Measurements from ENCODE around the gene TACR2.

The TACR2 gene
- 0 to 0.27 reads per million in 2 donors for total RNA-seq

DNA sequence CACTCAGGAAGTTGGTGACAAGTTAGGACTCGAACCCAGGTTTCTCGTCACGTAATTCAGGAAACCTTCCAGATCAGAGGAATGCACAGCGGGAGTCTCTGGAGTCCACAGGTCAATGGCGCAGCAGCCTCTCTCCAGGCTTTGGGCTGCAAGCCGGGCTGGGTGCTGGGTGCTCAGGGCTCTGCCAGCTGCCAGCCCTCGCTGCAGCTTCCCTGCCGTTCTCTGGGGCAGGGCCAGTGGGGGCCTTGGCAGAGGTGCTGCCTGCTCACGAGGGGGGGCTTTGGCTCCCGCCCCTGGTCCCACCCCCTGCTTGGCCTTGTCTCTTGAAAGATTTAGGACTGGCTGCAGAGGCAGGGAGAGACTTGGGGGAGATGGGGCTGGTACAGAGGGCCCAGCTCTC lies at the start of gene TACR2:
TSS of gene TACR2 (minus strand) at position 224 of the 400 bp plus-strand sequence. CDS start 595 bp downstream, outside the sequence.
- no peak for DNase-seq

GRCh38 chr10:69466158-69466490 lies 49.4 kb upstream of the TACR2 start:
- DNase-seq, result no peak

- peak in 1 of 5 experiments; percentile 48 for DNase-seq
Measured at GRCh38 chr10:69465457-69466157, 48.9 kb upstream of the TACR2 start.

DNA sequence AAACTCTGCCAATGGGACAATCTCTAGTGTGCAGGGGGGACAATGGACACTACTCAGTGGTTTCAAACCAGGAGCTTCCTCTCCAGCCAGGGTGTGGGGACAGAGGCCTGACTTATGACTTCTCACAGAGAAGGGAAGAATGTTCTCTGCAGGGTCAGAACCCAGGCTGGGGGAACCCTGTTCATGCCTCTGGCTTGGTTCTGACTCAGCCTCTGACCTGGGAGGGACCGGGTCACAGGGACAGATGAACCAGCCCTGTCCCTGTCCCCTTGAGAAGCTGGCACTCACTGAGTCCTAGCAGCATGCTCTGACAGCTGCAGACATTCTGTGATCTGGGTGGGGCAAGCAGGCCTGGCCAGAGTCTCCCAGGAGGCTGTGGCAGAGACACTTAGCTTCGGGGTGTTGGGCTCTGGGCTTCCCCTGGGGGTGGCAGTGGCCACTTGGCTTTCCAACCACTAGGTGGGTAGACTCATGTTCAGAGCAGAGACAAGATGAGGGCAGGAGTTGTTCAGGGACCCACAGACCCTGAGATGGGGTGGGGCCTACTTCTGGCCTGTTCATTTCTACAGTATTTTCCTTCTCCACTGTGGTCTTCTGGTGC lies 48.2 kb upstream of the TACR2 start:
- DNase-seq, result peak in 1 of 5 experiments; percentile 33

GRCh38 chr10:69464401-69464800 lies 47.7 kb upstream of the TACR2 start:
- DNase-seq, result no peak

DNA sequence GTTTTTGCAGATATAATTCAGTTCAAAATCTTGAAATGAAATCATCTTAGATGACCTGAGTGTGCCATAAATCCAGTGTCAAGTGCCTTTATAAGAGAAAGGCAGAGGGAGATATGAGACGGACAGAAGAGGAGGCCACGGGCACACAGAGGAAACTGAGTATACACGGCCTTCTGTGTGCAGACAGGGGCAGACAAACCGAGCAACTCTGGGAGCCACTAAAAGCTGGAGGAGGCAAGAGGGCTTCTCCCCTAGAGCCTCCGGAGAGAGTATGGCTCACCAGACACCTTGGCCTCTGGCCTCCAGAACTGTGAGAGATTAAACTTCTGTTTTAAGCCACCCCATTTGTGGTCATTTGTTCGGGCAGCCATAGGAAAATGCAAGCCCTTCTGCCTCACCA lies 47.2 kb upstream of the TACR2 start:
- no peak for DNase-seq

GRCh38 chr10:69461243-69462025 lies 44.7 kb upstream of the TACR2 start:
- DNase-seq, result no peak

DNA sequence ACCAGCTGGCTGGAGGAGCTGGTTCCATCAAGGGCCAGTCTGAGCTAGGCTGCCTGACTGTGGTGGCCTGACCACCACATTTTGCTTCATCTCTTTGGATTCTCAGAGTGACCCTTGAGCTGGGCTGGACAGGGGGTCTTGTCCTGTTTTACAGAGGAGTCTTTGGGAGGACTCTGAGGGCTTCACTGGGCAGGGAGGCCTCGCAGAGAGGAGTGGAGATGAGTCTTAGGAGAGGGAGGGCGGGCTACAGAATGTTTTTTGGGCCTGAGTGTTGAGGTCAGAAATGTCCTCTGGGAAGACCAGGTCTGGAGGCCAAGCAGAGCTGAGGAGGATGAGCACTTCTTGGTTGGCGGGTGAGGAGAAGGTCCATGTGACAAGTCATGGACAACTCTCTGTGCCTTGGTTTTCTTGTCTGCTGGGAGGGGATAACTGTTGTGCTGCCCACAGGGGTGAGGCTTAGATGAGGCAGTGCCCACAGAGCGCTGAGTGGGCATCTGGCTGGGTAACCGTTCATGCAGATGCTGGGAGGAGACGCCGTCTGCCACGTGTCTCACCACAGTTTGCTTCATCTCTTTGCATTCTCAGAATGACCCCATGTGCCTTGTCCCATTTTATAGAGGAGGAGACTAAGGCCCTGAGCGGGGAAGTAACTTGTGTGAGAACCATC lies 44.0 kb upstream of the TACR2 start:
- DNase-seq, result no peak

DNA sequence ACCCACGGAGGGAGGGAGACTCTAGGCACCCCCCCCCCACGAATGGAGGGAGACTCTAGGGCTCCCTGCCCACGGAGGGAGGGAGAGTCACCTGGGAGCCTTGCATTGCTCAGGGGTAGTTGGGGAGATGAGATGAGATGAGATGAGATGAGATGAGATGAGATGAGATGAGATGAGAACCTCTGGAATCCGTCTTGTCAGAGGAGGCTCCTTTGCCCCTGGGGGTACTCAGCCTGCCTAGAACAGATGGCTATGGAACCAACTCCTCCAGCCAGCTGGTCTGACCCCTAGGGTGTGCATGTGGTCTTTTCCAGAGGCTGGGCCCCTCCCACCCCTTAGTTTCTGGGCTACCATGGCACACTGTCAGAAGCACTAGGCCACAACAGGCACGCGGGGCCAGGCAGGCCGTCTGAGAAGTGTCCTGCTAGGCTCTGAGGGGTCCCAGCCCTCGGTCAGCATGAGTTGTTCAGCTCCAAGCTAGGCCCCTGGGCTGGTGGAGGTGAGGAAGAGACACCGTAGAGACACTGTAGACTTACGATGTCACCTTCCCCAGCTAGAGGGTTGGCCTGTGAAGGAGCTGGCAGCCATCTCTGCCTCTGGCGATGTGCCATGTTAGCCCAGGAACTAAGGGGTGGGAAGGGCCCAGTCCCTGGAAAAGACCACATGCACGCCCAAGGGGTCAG lies 43.3 kb upstream of the TACR2 start:
- no peak for DNase-seq

- no peak for DNase-seq
Measured at GRCh38 chr10:69459101-69459790, 42.5 kb upstream of the TACR2 start.

DNA sequence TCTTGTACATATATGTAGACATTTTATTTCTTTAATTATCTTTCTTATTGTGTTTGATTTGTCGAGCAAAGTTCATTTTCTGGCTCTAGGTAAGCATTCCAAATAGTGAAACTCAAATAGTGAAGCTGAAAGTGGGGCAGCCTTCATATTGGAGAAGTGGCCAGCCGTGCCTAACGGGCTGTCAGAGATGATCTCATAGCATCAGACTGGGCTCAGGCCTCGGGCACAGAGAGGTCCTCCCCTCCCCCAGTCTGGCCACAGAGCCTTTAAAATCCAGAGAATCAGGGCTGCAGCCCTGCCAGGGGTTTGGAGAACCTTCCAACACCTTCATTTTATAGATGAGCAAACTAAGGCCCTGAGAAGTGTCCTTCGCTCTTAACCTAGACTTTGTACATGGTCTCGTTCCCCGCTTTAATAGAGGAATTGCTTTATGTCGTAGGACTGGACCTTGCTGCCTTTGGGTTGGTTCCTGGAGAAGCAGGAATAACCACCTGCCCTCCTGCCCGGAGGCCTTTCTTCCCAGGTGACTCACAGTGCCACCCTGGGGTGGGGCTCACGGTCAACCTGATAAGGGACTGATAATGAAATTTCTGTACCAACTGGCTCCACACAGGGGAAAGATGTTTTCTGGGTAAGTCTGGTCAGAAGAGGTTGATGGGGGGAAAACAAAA lies 41.8 kb upstream of the TACR2 start:
- no peak for DNase-seq

GRCh38 chr10:69457771-69458237 lies 41.1 kb upstream of the TACR2 start:
- no peak for DNase-seq

DNA sequence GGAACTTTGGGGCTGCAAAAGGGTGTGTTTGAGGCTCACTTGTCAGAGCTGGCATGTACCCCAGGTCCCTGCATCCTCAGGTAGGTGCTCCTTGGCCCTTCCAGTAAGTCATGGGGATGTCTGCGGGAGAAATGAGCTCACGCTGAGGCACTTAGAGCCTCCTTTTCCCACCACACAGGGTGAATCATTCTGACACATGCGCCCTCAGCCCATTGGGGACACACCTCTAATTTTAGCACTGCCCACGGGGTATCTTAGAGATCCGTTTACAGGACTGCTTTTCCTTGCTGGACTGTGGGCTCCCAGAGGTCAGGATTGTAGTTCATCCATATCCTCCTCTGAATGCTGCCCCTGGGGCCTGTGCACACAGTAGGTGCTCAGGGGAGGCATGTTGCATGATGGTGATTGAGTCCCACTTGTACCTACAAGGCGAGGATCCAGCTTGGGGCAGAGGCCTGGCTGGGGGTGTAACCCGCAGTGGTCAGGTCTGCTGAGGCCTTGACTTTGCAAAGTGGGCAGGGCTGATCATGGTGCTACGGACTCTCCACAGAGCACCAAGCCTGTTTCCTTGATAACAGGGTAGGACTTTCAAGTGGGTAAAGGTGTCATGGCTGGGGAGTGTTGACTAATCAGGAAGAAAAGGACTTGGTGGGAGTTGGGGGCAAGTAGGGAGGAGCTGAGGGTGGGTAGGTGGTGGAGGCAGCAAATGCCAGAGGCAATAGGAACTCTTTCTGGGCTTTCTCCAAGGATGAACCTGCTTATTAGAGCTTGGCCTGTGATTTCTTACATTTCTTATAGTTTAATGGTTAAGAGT lies 40.4 kb upstream of the TACR2 start:
- DNase-seq, result no peak

GRCh38 chr10:69455006-69455763 lies 38.5 kb upstream of the TACR2 start:
- DNase-seq, result no peak

GRCh38 chr10:69453795-69454194 lies 37.1 kb upstream of the TACR2 start:
- no peak for DNase-seq

DNA sequence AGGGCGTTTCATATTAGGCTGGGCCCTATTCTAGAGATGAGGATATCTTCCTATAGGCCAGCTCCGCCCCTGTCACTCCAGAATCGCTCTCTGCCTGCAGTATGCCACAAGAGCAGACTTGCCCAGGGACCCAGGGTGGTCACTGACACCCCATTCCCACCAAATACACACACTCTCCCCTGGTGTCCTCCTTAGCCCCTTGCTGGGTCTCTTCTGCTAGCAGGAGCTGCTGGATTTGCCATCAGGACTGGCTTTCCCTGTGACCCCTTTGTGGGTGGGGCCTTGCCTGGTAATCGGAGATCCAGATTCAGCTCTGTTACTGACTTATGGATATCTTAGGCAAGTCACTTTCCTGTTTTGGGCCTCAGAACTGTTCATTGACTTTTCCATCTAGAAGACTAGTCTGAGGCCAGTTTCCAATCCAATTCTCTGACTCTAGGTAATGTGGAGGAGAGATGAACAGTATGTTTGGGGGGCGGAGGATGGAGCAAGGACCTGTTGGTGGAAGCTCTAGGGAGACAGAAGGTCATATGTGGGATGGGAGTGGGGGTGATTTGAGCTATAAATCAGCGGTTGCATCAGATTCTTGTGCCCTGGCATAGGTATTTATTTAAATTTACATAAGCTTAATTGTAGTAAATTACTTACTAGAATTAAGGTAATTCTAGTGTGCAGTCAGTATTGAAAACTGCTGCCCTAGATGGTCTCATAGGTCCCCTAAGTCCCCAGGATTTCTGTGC lies 36.1 kb upstream of the TACR2 start:
- DNase-seq, result no peak

GRCh38 chr10:69451784-69452251 lies 35.1 kb upstream of the TACR2 start:
- DNase-seq, result peak in 1 of 5 experiments; percentile 6

DNA sequence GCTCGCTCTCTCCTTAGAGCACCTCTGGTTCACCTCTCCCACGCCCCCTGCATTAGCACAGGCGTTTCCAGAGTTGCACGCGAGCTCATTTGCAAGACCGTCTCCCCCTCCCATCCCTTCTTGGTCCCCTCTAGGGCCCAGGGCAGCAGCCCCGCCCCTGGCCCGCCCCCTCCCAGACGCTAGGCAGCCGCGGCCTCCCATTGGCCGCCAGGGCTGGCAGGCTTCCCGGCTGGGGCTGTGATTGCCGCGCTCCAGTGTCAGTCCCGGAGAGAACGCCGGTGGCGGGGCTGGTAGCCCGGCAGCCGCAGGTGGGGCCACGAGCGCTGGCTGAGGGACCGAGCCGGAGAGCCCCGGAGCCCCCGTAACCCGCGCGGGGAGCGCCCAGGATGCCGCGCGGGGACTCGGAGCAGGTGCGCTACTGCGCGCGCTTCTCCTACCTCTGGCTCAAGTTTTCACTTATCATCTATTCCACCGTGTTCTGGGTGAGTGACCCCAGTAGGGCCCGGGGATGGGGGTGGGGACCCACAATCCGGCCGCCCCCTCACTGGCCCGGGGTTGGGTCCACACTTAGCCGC lies 34.6 kb upstream of the TACR2 start, which contains the start of gene TSPAN15:
TSS of gene TSPAN15 (plus strand) at position 257 of the 575 bp plus-strand sequence. CDS start at position 387, 130 bp downstream.
- DNase-seq, result peak; percentile 54 to 85 (median 73)
